GM21825 (cell line): ENCODE measurements around the gene ANKRD29.
"Not testable (repeated sequence)": the region's sequence is repeated elsewhere in the genome, so short reads cannot be mapped to it uniquely, and the experiment has no call there.

ENCODE experiments used
- ATAC-seq: cut with Tn5 transposase; IDR thresholded peaks from one replicate; pipeline ENCODE4 v1.9.1; 2021; ENCODE audit warnings: mild to moderate bottlenecking, moderate library complexity; ENCODE audit not compliant: unreplicated experiment

The ANKRD29 gene

GRCh38 chr18:23646282-23646681 lies 16.4 kb downstream of the ANKRD29 start:
- ATAC-seq: no peak

DNA sequence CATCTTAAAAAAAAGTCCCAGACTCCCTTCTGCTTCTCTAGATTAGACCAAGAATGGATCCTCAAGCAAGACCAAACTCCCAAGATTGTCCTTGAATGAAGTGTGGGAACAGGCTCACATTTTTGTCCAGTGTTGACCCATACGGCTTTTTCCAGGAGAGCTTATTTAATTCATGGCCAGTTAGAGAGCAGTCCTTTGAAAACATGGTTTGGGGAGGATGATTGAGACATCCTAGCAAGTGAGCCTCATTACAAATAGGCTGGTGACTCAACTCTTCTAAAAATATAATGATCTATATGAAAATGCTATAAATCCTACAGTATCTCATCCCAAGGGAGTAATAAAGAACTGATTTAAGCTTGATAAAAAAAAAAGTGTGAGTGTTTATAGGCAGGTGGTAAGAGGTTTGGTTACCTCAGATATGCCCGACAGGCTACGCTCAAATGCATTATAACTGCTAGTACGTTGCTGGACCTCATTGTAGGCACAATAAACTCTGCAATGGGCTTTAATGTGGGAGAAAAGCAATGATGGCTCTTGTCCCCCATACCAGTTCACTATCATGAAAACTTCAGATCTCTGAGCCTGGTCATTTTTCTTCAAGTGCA lies 17.0 kb downstream of the ANKRD29 start:
- ATAC-seq: no peak

- no peak for ATAC-seq
Measured at GRCh38 chr18:23643815-23644490, 18.8 kb downstream of the ANKRD29 start.

DNA sequence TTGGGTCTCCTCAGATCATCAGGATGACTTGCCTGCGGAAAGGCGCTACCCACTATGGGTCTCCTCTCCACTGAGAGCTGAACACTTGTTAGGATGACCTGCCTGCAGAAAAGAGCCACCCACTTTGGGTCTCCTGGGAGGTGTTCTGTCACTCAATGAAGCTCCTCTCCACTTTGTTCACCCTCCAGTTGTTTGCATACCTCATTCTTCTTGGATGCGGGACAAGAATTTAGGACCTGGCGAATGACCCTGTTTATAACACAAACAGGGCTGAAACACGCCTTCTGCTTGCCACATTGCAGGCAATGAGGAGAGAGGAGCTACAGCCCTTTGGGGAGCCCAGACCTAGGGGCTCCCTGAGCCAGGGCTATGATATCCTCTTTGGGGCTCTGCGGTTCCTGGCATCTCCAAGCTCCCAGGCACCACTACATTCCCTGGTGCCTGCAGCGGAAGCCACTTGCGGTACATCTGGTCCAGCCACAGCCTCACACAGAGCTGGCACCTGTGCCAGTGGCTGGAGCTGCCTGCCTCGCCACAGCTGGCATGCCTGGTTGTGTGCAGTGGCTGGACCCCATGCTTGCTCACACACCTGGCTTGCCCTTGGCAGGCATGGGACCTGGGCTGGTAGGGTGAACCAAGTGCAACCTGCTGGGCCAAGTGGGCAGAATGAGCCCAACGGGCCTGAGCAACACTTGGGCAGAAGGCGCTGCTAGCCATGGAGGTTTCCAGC lies 20.6 kb downstream of the ANKRD29 start:
- ATAC-seq: no peak

DNA sequence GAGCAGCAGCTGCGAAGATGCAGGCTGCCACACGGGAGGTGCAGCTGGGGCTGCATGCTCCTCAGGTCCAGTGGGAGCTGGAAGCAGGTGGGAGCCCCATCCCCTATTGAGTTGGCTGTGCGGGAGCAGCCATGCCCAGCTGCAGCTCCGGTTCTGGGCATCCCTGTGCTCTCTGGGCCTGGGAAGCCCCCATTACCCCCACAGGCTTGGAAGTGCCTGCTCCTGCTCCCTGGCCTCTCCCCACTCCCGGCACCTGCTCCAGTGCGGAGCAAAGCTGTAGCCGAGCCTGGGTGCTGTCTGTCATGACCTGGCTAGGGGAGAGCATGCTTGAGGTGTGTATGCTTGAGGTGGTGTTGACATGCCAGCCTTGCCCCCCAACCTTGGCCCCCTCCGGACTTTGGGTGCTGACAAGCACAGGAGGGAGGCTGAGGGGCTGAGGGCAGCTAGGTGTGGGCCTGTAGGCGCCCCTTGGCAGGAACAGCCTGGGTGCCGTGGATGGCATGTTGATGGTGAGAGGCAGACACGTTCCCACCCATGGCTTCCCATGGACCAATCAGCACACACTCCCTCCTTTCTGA lies 21.5 kb downstream of the ANKRD29 start:
- no peak for ATAC-seq

DNA sequence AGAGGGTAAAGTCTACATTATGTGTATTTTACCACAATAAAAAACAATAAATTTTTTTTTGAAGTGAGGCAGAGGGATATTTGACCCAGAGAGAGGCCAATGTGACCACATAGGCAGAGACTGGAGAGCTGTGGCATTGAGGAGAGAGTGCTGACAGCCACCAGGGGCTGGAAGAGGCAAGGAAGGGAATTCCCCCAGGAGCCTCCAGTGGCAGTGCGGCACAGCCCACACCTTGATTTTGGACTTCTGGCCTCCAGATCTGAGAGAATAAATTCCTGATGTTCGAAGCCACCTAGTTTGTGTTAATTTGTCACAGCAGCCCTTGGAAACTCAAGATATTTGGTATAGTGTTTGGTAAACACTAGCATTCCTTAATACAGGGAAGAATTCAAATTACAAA lies 22.7 kb downstream of the ANKRD29 start:
- no peak for ATAC-seq

DNA sequence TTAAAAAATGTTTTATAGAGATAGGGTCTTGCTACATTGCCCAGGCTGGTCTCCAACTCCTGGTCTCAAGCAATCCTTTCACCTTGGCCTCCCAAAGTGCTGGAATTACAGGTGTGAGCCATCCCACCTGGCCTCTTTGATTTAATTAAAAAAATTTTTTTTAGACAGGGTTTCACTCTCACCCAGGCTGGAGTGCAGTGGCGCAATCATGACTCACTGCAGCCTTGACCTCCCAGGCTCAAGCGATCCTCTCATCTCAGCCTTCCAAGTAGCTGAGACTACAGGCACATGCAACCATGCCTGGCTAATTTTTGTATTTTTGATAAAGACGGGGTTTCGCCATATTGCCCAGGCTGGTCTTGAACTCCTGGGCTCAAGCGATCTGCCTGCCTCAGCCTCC lies 26.3 kb downstream of the ANKRD29 start:
- not testable (repeated sequence) for ATAC-seq

GRCh38 chr18:23636071-23636399 lies 26.7 kb downstream of the ANKRD29 start:
- no peak for ATAC-seq

GRCh38 chr18:23635283-23636070 lies 27.2 kb downstream of the ANKRD29 start:
- ATAC-seq: no peak

- no peak for ATAC-seq
Measured at GRCh38 chr18:23634692-23635091, 28.0 kb downstream of the ANKRD29 start.

GRCh38 chr18:23632615-23633014 lies 30.1 kb downstream of the ANKRD29 start:
- no peak for ATAC-seq

DNA sequence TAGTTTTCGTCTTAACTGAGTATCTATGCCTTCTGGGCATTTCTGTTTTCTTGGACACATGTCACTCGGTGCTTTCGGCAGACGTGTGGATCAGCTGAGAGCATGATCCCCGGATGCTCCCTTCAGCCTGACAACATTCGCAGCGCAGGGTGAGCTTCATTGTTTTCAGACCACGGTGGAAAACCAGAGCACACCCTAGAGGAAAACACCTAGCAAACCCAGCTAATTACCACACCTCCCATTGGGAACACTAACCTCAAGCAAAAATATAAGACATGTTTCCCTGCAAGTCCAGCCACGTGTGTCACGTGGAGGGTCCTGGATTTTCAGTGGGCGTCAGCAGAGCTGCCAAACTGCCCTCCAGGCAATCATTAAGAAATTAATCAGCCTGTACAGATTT lies 31.0 kb downstream of the ANKRD29 start:
- ATAC-seq: no peak

DNA sequence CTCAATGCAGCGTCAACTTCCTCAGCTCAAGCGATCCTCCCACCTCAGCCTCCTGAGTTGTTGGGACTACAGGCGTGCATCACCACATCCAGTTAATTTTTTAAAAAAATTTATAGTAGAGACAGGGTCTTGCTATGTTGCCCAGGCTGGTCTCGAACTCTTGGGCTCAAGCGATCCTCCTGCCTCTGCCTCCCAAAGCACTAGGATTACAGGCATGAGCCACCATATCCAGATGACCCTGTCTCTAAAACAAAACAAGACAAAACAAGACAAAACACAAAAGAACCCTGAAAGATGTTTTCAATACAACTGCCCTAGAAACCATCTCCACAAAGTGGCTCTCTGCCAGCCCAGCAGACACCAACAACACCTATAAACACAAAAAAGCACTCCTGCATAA lies 31.4 kb downstream of the ANKRD29 start:
- ATAC-seq: no peak

- peak; percentile 92 for ATAC-seq
Measured at GRCh38 chr18:23629444-23629946, 33.2 kb downstream of the ANKRD29 start.

DNA sequence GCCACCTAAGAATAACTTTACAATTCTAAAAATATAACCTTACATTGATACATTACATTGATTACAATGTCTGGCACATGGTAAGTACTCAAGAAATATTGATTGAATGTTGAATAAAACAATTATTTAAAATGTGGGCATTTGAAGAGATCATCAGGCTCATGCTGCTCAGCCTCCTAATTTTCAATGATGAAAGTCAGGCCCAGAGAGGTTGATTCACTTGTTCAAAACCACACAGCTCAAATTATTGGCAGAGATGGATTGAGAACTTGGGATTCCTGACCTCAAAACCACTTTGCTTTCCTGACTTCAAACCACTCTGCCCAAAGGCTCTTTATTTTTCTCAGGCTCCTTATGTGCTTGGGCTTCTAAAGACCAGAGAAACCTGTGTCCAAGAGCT lies 34.7 kb downstream of the ANKRD29 start:
- ATAC-seq: no peak

- ATAC-seq: no peak
Measured at GRCh38 chr18:23627321-23627720, 35.4 kb downstream of the ANKRD29 start.

- no peak for ATAC-seq
Measured at GRCh38 chr18:23626451-23627279, 36.0 kb downstream of the ANKRD29 start.

- ATAC-seq: no peak
Measured at GRCh38 chr18:23623040-23623439, 39.7 kb downstream of the ANKRD29 start.

DNA sequence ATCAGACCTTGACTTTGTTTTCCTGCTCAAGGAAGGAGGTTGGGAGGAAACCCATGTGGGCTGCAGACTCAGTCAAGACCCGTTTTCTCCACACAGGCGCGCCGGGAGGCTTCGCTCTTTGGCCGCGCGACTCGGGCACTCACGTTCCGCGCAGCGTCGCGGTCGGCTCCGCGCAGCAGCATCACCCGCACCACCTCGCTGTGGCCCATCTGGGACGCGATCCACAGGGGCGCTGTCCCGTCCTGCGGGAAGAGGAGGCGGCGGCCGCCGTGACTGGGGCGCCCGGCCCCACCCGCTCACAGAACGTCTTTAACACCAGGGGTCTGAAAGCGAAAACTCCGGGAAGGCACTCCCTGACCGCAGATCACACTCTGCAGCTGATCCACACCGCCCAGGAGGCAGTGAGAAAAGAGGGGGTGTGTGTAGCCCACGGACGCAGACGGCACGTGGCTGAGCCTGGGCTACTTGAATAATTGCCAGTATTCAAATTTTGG lies 43.3 kb downstream of the ANKRD29 start:
- ATAC-seq: peak; percentile 26

GRCh38 chr18:23618862-23619387 lies 43.8 kb downstream of the ANKRD29 start:
- ATAC-seq: peak; percentile 53
